Osteoblast (primary cell): ENCODE data around the gene LHFPL2. TPM values are rescaled to one million over a fixed set of nuclear protein-coding genes. Genes with fewer than 3 reads are reported as not detected.

Experiments
- DNase-seq: peaks from one replicate; pipeline ENCODE4 v3.0.0; 2011; ENCODE audit warnings: low spot score, mixed read lengths; ENCODE audit not compliant: insufficient read length; ENCODE audit errors: missing footprints
- H2AFZ ChIP-seq: 2 replicates; pipeline ENCODE4 v1.6.0; 2011; ENCODE audit warnings: mild to moderate bottlenecking, low read length
- H3K27ac ChIP-seq: 2 replicates; pipeline ENCODE4 v1.5.1; 2011; ENCODE audit warnings: mild to moderate bottlenecking, low read depth, low read length, moderate library complexity
- H3K27me3 ChIP-seq: 2 replicates; pipeline ENCODE4 v1.6.0; 2012; ENCODE audit warnings: mild to moderate bottlenecking, control low read depth, inconsistent platforms, low read length, moderate library complexity; ENCODE audit not compliant: insufficient read depth
- H3K36me3 ChIP-seq: 2 replicates; pipeline ENCODE4 v1.5.1; 2011; ENCODE audit warnings: mild to moderate bottlenecking, low read length, control low read depth, moderate library complexity; ENCODE audit not compliant: insufficient read depth
- H3K4me1 ChIP-seq: 2 replicates; pipeline ENCODE4 v1.5.1; 2011; ENCODE audit warnings: mild to moderate bottlenecking, low read length, control low read depth, moderate library complexity; ENCODE audit not compliant: insufficient read depth
- H3K4me2 ChIP-seq: 2 replicates; pipeline ENCODE4 v1.6.0; 2011; ENCODE audit warnings: mild to moderate bottlenecking, low read length; ENCODE audit not compliant: insufficient read depth
- H3K4me3 ChIP-seq: fragments of 200-600 bp; sonication (generic); 3 replicates; pipeline ENCODE4 v1.5.1; 2012; ENCODE audit warnings: mild to moderate bottlenecking, low read length, inconsistent platforms; ENCODE audit not compliant: insufficient read depth
- H3K79me2 ChIP-seq: 2 replicates; pipeline ENCODE4 v1.6.0; 2012; ENCODE audit warnings: mild to moderate bottlenecking, low read length, control low read depth, inconsistent platforms; ENCODE audit not compliant: insufficient read depth
- H3K9me3 ChIP-seq: 2 replicates; pipeline ENCODE4 v1.5.1; 2011; ENCODE audit warnings: low read depth, low read length, control low read depth
- H4K20me1 ChIP-seq: 2 replicates; pipeline ENCODE4 v1.6.0; 2012; ENCODE audit warnings: mild to moderate bottlenecking, low read length, control low read depth; ENCODE audit not compliant: insufficient read depth
- total RNA-seq: library from RNA; depleted of rRNA; stranded (reverse); fragments of >200 nt; gene quantifications from 2 replicates; pipeline ENCODE4 v1.2.3, GENCODE V29; 2012
- TF ChIP-seq, protein P1 (sequence below): IDR thresholded peaks from 2 replicates; pipeline ENCODE4 v1.5.1; 2011; ENCODE audit warnings: mild to moderate bottlenecking, low read depth, low read length, moderate library complexity; ENCODE audit errors: extremely low read depth

Gene LHFPL2
- total RNA-seq, 1 donor, result 64.4 TPM

DNA sequence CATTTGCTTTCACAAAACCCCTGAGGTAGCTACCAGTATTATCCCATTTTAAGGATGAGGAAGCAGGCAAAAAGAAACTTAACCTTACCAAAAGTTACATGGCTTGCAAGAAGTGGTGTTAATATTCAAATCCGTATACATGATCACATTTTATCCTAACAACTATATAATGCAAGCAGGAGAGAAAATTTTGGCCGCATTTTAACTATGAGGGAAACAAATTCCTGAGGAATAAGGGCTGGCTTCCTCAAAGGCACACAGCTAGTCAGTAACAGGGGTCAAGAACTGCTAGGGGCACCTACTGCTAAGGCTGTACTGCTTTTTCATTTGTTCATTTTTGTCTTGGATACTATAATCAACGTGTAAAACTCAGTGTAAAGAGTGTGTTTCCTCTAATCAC lies 81.0 kb downstream of the LHFPL2 start:
- Histone ChIP-seq H3K4me1 (peaks cover 19% of the 10 kb centered on the region), H3K9me3 (no peaks in the 10 kb centered on the region), H3K27ac (peak overlapping the region; percentile 77), H3K36me3 (peaks cover 9% of the 10 kb centered on the region), H3K4me3 (no peak overlapping the region), H3K27me3 (no peaks in the 10 kb centered on the region), H4K20me1 (no peaks in the 10 kb centered on the region), H3K4me2 (no peak overlapping the region), H3K79me2 (peaks cover 66% of the 10 kb centered on the region), H2AFZ (no peak overlapping the region)
- no peak for DNase-seq
- TF ChIP-seq, protein P1, sequence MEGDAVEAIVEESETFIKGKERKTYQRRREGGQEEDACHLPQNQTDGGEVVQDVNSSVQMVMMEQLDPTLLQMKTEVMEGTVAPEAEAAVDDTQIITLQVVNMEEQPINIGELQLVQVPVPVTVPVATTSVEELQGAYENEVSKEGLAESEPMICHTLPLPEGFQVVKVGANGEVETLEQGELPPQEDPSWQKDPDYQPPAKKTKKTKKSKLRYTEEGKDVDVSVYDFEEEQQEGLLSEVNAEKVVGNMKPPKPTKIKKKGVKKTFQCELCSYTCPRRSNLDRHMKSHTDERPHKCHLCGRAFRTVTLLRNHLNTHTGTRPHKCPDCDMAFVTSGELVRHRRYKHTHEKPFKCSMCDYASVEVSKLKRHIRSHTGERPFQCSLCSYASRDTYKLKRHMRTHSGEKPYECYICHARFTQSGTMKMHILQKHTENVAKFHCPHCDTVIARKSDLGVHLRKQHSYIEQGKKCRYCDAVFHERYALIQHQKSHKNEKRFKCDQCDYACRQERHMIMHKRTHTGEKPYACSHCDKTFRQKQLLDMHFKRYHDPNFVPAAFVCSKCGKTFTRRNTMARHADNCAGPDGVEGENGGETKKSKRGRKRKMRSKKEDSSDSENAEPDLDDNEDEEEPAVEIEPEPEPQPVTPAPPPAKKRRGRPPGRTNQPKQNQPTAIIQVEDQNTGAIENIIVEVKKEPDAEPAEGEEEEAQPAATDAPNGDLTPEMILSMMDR, result no peak

DNA sequence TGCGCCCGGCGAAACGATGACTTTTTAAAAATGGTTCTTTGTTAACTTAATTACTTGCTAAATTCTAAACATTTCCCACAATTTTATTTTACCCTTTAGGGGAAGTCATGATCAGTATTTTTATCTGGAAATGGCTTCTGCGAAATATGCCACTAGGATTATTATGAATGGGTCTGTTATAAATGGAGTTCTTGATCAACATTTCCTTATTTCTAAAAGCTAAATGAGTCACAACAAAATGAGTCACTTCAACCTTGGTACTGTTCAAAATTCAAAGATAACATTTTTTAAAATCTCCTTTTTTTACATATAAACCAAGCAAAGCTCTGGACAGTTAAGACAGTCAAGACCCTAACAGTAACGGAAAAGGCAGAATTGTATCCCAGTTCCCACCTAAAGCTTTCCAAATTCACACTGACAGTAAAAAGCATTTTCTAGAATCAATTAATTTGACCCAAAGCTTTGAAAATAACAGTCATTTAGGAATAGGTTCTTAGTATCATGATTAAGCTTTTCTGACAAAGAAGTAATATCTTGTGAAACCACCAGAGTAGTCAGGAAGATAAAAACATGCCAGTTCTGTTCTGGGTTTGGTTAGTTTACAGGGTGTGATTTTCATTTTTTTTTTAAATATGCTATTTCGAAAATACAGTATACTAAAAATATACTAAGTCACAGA lies 81.7 kb downstream of the LHFPL2 start:
- peaks cover 9% of the 10 kb centered on the region for H3K36me3 ChIP-seq
- no peak overlapping the region for H3K4me2 ChIP-seq
- no peak for DNase-seq
- peaks cover 64% of the 10 kb centered on the region for H3K79me2 ChIP-seq
- H3K4me1 ChIP-seq, result peaks cover 19% of the 10 kb centered on the region
- H3K9me3 ChIP-seq, result no peaks in the 10 kb centered on the region
- TF ChIP-seq, protein P1, result no peak
- no peaks in the 10 kb centered on the region for H4K20me1 ChIP-seq
- no peak overlapping the region for H2AFZ ChIP-seq
- peak overlapping the region; percentile 77 for H3K27ac ChIP-seq
- H3K4me3 ChIP-seq, result no peak overlapping the region
- H3K27me3 ChIP-seq, result no peaks in the 10 kb centered on the region

DNA sequence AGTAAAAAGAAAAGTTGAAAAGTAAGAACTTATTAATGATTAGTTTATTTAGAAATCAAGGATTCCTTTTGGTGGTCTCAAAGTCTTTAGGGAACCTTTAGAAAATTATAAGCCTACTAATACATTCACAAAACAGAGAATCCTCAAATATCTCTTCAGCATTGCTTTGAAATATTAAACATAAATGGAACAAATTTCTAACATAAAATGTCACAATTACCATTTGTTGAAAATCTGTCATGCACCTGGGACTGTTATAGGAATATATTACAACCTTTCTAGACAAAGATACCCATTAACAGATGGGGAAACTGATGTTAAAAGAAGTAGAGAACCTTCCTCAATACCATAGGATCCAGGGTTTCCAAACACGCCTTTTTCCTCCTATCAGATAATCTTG lies 83.2 kb downstream of the LHFPL2 start:
- H2AFZ ChIP-seq, result no peak overlapping the region
- no peaks in the 10 kb centered on the region for H4K20me1 ChIP-seq
- H3K27me3 ChIP-seq, result no peaks in the 10 kb centered on the region
- peaks cover 19% of the 10 kb centered on the region for H3K4me1 ChIP-seq
- H3K4me3 ChIP-seq, result no peak overlapping the region
- H3K4me2 ChIP-seq, result no peak overlapping the region
- no peaks in the 10 kb centered on the region for H3K9me3 ChIP-seq
- DNase-seq, result no peak
- H3K36me3 ChIP-seq, result peaks cover 9% of the 10 kb centered on the region
- TF ChIP-seq, protein P1, result no peak
- H3K27ac ChIP-seq, result no peak overlapping the region
- peaks cover 55% of the 10 kb centered on the region for H3K79me2 ChIP-seq

DNA sequence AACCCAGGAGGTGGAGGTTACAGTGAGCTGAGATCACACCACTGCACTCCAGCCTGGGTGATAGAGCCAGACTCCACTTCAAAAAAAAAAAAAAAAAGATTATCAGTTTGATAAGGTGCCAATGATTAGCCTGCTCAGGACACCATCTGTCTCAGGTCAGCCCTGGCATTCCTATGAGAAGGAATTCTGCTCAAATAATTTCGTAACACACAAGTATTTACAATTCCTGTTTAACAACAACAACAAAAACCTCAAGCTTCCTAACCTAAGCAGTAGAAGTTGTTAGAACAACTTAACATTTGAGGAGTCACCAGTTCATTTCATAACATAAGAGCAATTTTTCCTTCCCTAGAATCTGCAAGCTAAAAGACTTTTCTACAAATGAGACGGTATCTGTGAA lies 85.0 kb downstream of the LHFPL2 start:
- Histone ChIP-seq H3K4me2 (no peak overlapping the region), H2AFZ (no peak overlapping the region), H3K36me3 (peaks cover 9% of the 10 kb centered on the region), H4K20me1 (no peaks in the 10 kb centered on the region), H3K4me3 (no peak overlapping the region), H3K9me3 (no peaks in the 10 kb centered on the region), H3K27ac (no peak overlapping the region), H3K4me1 (peaks cover 12% of the 10 kb centered on the region), H3K79me2 (peaks cover 45% of the 10 kb centered on the region), H3K27me3 (no peaks in the 10 kb centered on the region)
- DNase-seq, result no peak
- TF ChIP-seq, protein P1, result no peak
